ENCODE data around the gene FRMD4B.

FRMD4B gene

GRCh38 chr3:69200384-69201068 lies 185.4 kb downstream of the FRMD4B start:
- DNase-seq: no peak

- DNase-seq: no peak
Measured at GRCh38 chr3:69199942-69200341, 185.9 kb downstream of the FRMD4B start.

- DNase-seq: no peak
Measured at GRCh38 chr3:69197922-69198530, 187.9 kb downstream of the FRMD4B start.

- no peak for DNase-seq
Measured at GRCh38 chr3:69197455-69197854, 188.4 kb downstream of the FRMD4B start.

- no peak for DNase-seq
Measured at GRCh38 chr3:69196876-69197275, 189.0 kb downstream of the FRMD4B start.

- no peak for DNase-seq
Measured at GRCh38 chr3:69194431-69195165, 191.3 kb downstream of the FRMD4B start.

- no peak for DNase-seq
Measured at GRCh38 chr3:69193749-69194148, 192.1 kb downstream of the FRMD4B start.

- no peak for DNase-seq
Measured at GRCh38 chr3:69191516-69191915, 194.4 kb downstream of the FRMD4B start.

GRCh38 chr3:69189487-69189886 lies 196.4 kb downstream of the FRMD4B start:
- DNase-seq: no peak

- no peak for DNase-seq
Measured at GRCh38 chr3:69186575-69187093, 199.3 kb downstream of the FRMD4B start.

GRCh38 chr3:69182588-69183316 lies 203.1 kb downstream of the FRMD4B start:
- DNase-seq: no peak

GRCh38 chr3:69181592-69182211 lies 204.2 kb downstream of the FRMD4B start:
- DNase-seq: no peak

- DNase-seq: no peak
Measured at GRCh38 chr3:69180869-69181591, 204.9 kb downstream of the FRMD4B start.

GRCh38 chr3:69179740-69180372 lies 206.0 kb downstream of the FRMD4B start:
- DNase-seq: no peak

GRCh38 chr3:69178838-69179739 lies 206.8 kb downstream of the FRMD4B start:
- DNase-seq: no peak

- DNase-seq: no peak
Measured at GRCh38 chr3:69178082-69178481, 207.8 kb downstream of the FRMD4B start.

- DNase-seq: no peak
Measured at GRCh38 chr3:69174871-69175737, 210.8 kb downstream of the FRMD4B start.

GRCh38 chr3:69174445-69174844 lies 211.4 kb downstream of the FRMD4B start:
- DNase-seq: no peak

GRCh38 chr3:69172058-69172457 lies 213.8 kb downstream of the FRMD4B start:
- no peak for DNase-seq

All from DMS79 treated with DMSO at 0.1 percent for 48 hours (cell line).